HG02970 (cell line): ENCODE results near the gene TMEM200A.

ENCODE experiments used
- ATAC-seq: cut with Tn5 transposase; IDR thresholded peaks from one replicate; pipeline ENCODE4 v1.9.1; 2021; ENCODE audit warnings: mild to moderate bottlenecking, moderate library complexity, moderate number of reproducible peaks; ENCODE audit not compliant: unreplicated experiment, low FRiP score

The TMEM200A gene

GRCh38 chr6:130420911-130421310, 55.1 kb downstream of the TMEM200A start:
- no peak for ATAC-seq

- ATAC-seq: no peak
These were observed 55.8 kb downstream of the TMEM200A start for GRCh38 chr6:130421585-130421984.

- ATAC-seq: no peak
These were observed 57.2 kb downstream of the TMEM200A start for GRCh38 chr6:130423044-130423443.

GRCh38 chr6:130424710-130425109, 58.9 kb downstream of the TMEM200A start:
- ATAC-seq: no peak

GRCh38 chr6:130425537-130425936, 59.7 kb downstream of the TMEM200A start:
- ATAC-seq: no peak

- no peak for ATAC-seq
These were observed 60.4 kb downstream of the TMEM200A start for GRCh38 chr6:130426066-130426721.

GRCh38 chr6:130431346-130431852, 65.6 kb downstream of the TMEM200A start:
- no peak for ATAC-seq

GRCh38 chr6:130432838-130433237, 67.0 kb downstream of the TMEM200A start:
- no peak for ATAC-seq

GRCh38 chr6:130434174-130434873, 68.5 kb downstream of the TMEM200A start:
- no peak for ATAC-seq

GRCh38 chr6:130435181-130435580, 69.4 kb downstream of the TMEM200A start:
- no peak for ATAC-seq

- ATAC-seq: no peak
These were observed 72.1 kb downstream of the TMEM200A start for GRCh38 chr6:130437961-130438360.

GRCh38 chr6:130447374-130447773, 81.6 kb downstream of the TMEM200A start:
- no peak for ATAC-seq

- ATAC-seq: no peak
These were observed 86.5 kb downstream of the TMEM200A start for GRCh38 chr6:130452336-130452735.

- no peak for ATAC-seq
These were observed 87.4 kb downstream of the TMEM200A start for GRCh38 chr6:130453230-130453629.

- no peak for ATAC-seq
These were observed 91.8 kb downstream of the TMEM200A start for GRCh38 chr6:130457605-130458004.

GRCh38 chr6:130459316-130459715, 93.5 kb downstream of the TMEM200A start:
- ATAC-seq: no peak

- ATAC-seq: no peak
These were observed 95.1 kb downstream of the TMEM200A start for GRCh38 chr6:130460934-130461333.

GRCh38 chr6:130466052-130466747, 100.4 kb downstream of the TMEM200A start:
- ATAC-seq: no peak

- no peak for ATAC-seq
These were observed 100.9 kb downstream of the TMEM200A start for GRCh38 chr6:130466748-130467061.

GRCh38 chr6:130467146-130468050, 101.6 kb downstream of the TMEM200A start:
- ATAC-seq: no peak
